ENCODE measurements around the gene DLGAP4.

- no peak for TF ChIP-seq CTCF (IDR thresholded peaks at IDR 0.05)
- no peak for TF ChIP-seq POLR2A (IDR thresholded peaks at IDR 0.05)
Observed at GRCh38 chr20:36337886-36338285, 31.7 kb downstream of the DLGAP4 start.
